Measurements from ENCODE around the gene RABGAP1L. TPM values are rescaled to one million over a fixed set of nuclear protein-coding genes. Genes with fewer than 3 reads are reported as not detected.

Gene RABGAP1L
- total and polyA plus RNA-seq, 4 donors = 4.8 to 53.5 (median 18.8) TPM

- no peak for DNase-seq (ENCODE audit: low spot score)
- H3K9me3 ChIP-seq (ENCODE audit: control insufficient read depth in 4 of 4, low read length in 3 of 4) = no peaks in the 10 kb centered on the region
- WGBS = 97% methylated on average over 5 of the region's 5 CpGs
- H3K4me3 ChIP-seq (ENCODE audit: low read depth in 1 of 3, low read length in 3 of 3) = no peak overlapping the region
- H3K36me3 ChIP-seq (ENCODE audit: control insufficient read depth in 4 of 4, insufficient read depth in 3 of 4, low read depth in 1 of 4, low read length in 3 of 4) = no peaks in the 10 kb centered on the region
- no peaks in the 10 kb centered on the region for H3K27me3 ChIP-seq (ENCODE audit: control insufficient read depth in 4 of 4, insufficient read depth in 4 of 4, low read length in 3 of 4)
- no peak overlapping the region for H3K27ac ChIP-seq (ENCODE audit: low read depth in 1 of 2, low read length in 2 of 2)
- no peak overlapping the region for H3K9ac ChIP-seq (ENCODE audit: low read depth in 1 of 2, low read length in 2 of 2)
- no peak for TF ChIP-seq YY1 (IDR thresholded peaks at IDR 0.05)
- no peak for TF ChIP-seq GABPA (IDR thresholded peaks at IDR 0.05 in 1 of 2, conservative IDR thresholded peaks at IDR 0.05 in 1 of 2)
- TF ChIP-seq TAF1 (conservative IDR thresholded peaks at IDR 0.05) = no peak
- TF ChIP-seq FOXA2 (IDR thresholded peaks at IDR 0.05) = no peak
- no peak for TF ChIP-seq NR2F2 (IDR thresholded peaks at IDR 0.05)
- TF ChIP-seq, protein P1, sequence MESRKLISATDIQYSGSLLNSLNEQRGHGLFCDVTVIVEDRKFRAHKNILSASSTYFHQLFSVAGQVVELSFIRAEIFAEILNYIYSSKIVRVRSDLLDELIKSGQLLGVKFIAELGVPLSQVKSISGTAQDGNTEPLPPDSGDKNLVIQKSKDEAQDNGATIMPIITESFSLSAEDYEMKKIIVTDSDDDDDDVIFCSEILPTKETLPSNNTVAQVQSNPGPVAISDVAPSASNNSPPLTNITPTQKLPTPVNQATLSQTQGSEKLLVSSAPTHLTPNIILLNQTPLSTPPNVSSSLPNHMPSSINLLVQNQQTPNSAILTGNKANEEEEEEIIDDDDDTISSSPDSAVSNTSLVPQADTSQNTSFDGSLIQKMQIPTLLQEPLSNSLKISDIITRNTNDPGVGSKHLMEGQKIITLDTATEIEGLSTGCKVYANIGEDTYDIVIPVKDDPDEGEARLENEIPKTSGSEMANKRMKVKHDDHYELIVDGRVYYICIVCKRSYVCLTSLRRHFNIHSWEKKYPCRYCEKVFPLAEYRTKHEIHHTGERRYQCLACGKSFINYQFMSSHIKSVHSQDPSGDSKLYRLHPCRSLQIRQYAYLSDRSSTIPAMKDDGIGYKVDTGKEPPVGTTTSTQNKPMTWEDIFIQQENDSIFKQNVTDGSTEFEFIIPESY (IDR thresholded peaks at IDR 0.05) = no peak
- TF ChIP-seq, protein P2, sequence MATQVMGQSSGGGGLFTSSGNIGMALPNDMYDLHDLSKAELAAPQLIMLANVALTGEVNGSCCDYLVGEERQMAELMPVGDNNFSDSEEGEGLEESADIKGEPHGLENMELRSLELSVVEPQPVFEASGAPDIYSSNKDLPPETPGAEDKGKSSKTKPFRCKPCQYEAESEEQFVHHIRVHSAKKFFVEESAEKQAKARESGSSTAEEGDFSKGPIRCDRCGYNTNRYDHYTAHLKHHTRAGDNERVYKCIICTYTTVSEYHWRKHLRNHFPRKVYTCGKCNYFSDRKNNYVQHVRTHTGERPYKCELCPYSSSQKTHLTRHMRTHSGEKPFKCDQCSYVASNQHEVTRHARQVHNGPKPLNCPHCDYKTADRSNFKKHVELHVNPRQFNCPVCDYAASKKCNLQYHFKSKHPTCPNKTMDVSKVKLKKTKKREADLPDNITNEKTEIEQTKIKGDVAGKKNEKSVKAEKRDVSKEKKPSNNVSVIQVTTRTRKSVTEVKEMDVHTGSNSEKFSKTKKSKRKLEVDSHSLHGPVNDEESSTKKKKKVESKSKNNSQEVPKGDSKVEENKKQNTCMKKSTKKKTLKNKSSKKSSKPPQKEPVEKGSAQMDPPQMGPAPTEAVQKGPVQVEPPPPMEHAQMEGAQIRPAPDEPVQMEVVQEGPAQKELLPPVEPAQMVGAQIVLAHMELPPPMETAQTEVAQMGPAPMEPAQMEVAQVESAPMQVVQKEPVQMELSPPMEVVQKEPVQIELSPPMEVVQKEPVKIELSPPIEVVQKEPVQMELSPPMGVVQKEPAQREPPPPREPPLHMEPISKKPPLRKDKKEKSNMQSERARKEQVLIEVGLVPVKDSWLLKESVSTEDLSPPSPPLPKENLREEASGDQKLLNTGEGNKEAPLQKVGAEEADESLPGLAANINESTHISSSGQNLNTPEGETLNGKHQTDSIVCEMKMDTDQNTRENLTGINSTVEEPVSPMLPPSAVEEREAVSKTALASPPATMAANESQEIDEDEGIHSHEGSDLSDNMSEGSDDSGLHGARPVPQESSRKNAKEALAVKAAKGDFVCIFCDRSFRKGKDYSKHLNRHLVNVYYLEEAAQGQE (IDR thresholded peaks at IDR 0.05) = no peak
- no peak for TF ChIP-seq RXRA (IDR thresholded peaks at IDR 0.05)
- TF ChIP-seq, protein P3, sequence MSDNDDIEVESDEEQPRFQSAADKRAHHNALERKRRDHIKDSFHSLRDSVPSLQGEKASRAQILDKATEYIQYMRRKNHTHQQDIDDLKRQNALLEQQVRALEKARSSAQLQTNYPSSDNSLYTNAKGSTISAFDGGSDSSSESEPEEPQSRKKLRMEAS (IDR thresholded peaks at IDR 0.05) = no peak
- TF ChIP-seq EGR1 (IDR thresholded peaks at IDR 0.05; ENCODE audit: low read depth in 2 of 2) = no peak
- H3K4me1 ChIP-seq (ENCODE audit: control insufficient read depth in 4 of 4, insufficient read depth in 4 of 4, low read length in 3 of 4) = no peaks in the 10 kb centered on the region
Measured at GRCh38 chr1:174209347-174210187, 50.2 kb downstream of the RABGAP1L start.

DNA sequence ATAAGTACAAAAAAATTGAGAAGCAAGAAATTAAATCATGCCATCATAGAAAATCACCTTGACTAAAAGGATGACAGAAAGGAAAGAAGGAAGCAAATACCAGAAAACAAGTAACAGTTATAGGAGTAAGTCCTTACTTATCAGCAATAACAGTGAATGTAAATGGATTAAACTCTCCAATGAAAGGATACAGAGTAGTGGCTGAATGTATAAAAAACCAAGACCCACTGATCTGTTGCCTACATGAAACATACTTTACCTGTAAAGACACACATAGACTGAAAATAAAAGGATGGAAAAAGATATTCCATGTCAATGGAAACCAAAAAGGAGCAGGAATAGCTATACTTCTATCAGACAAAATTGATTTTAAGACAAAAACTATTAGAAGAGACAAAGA is 52.2 kb downstream of the RABGAP1L start:
- Histone ChIP-seq H3K27me3 (ENCODE audit: control insufficient read depth in 4 of 4, insufficient read depth in 4 of 4, low read length in 3 of 4) (no peaks in the 10 kb centered on the region), H3K36me3 (ENCODE audit: control insufficient read depth in 4 of 4, insufficient read depth in 3 of 4, low read depth in 1 of 4, low read length in 3 of 4) (no peaks in the 10 kb centered on the region), H3K9ac (ENCODE audit: low read depth in 1 of 2, low read length in 2 of 2) (no peak overlapping the region), H3K27ac (ENCODE audit: low read depth in 1 of 2, low read length in 2 of 2) (no peak overlapping the region), H3K4me1 (ENCODE audit: control insufficient read depth in 4 of 4, insufficient read depth in 4 of 4, low read length in 3 of 4) (no peaks in the 10 kb centered on the region), H3K4me3 (ENCODE audit: low read depth in 1 of 3, low read length in 3 of 3) (no peak overlapping the region), H3K9me3 (ENCODE audit: control insufficient read depth in 4 of 4, low read length in 3 of 4) (no peaks in the 10 kb centered on the region)
- DNase-seq (ENCODE audit: low spot score) = no peak
- no peak for TF ChIP-seq ATF3 (IDR thresholded peaks at IDR 0.05)
- no peak for TF ChIP-seq GABPA (IDR thresholded peaks at IDR 0.05 in 1 of 2, conservative IDR thresholded peaks at IDR 0.05 in 1 of 2)
- TF ChIP-seq NR2F2 (IDR thresholded peaks at IDR 0.05) = no peak
- TF ChIP-seq, protein P1 (IDR thresholded peaks at IDR 0.05) = no peak
- no peak for TF ChIP-seq TAF1 (conservative IDR thresholded peaks at IDR 0.05)
- TF ChIP-seq HNF4G (IDR thresholded peaks at IDR 0.05) = no peak
- no peak for TF ChIP-seq EGR1 (IDR thresholded peaks at IDR 0.05; ENCODE audit: low read depth in 2 of 2)
- no peak for TF ChIP-seq RAD21 (IDR thresholded peaks at IDR 0.05)
- no peak for TF ChIP-seq RXRA (IDR thresholded peaks at IDR 0.05)
- TF ChIP-seq HNF4A (conservative IDR thresholded peaks at IDR 0.05) = no peak
- TF ChIP-seq, protein P3 (IDR thresholded peaks at IDR 0.05) = no peak
- TF ChIP-seq, protein P2 (IDR thresholded peaks at IDR 0.05) = no peak
- no peak for TF ChIP-seq JUND (IDR thresholded peaks at IDR 0.05)
- TF ChIP-seq FOXA2 (IDR thresholded peaks at IDR 0.05) = no peak

All from liver (tissue), 9 donors.